Activated T-cell treated with anti-CD3 and anti-CD28 coated beads, Interleukin-2, amount 50 U/mL, for 4 hours (primary cell): ENCODE measurements around the gene RCAN2. TPM values are rescaled to one million over a fixed set of nuclear protein-coding genes. Genes with fewer than 3 reads are reported as not detected.
A peak's percentile ranks its signal among the peaks of the same experiment; 100 is the strongest.

ENCODE experiments used
- ATAC-seq, 2 donors: fragments of 200-7000 bp; cut with Tn5 transposase; one replicate each; pipeline ENCODE4 v1.10.0; 2021
- DNase-seq: peaks from one replicate; pipeline ENCODE4 v3.0.0-alpha.2; 2020
- H3K27me3 Mint-ChIP-seq: one replicate; pipeline ENCODE4 v1.8.0; 2021; ENCODE audit warnings: low read depth, mixed read lengths
- H3K36me3 Mint-ChIP-seq: one replicate; pipeline ENCODE4 v1.8.0; 2022; ENCODE audit warnings: mixed read lengths; ENCODE audit not compliant: insufficient read depth
- H3K4me1 Mint-ChIP-seq: one replicate; pipeline ENCODE4 v1.8.0; 2021; ENCODE audit warnings: low read depth, mixed read lengths
- H3K4me3 Mint-ChIP-seq: one replicate; pipeline ENCODE4 v1.8.0; 2021; ENCODE audit warnings: mild to moderate bottlenecking, moderate library complexity, mixed read lengths
- H3K9me3 Mint-ChIP-seq: one replicate; pipeline ENCODE4 v1.8.0; 2021; ENCODE audit warnings: mixed read lengths
- total RNA-seq, 3 donors: library from RNA; stranded (reverse); gene quantifications; one replicate each; pipeline ENCODE4 v1.2.1, GENCODE V29; 2021

RCAN2 gene
- total RNA-seq, 3 donors from 2014 or later, result 0.48 to 1.5 (median 1.1) TPM

DNA sequence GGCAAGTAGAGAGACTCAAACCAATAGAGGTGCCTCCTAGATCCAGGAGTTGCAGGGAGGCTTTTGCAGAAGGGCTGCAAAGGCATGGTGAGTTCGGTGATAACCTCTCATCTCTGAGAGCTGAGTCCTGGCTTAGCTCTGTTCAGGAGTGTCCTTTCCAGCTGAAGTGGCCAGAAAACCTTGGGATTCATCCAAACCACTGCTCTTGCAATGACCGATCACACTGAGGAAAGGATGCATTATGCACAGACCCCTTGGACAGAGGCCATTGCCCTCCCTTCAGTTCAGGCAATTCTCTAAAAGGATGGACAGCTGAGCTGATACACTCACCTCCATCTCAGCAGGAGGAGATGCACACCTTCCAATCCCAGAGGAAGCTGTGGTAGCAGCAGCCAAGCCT lies 161.7 kb downstream of the RCAN2 start:
- DNase-seq, result no peak
- no peak for ATAC-seq
- no peaks in the 10 kb centered on the region for H3K36me3 Mint-ChIP-seq
- H3K27me3 Mint-ChIP-seq, result peaks cover 12% of the 10 kb centered on the region
- H3K4me3 Mint-ChIP-seq, result no peak overlapping the region
- H3K4me1 Mint-ChIP-seq, result peaks cover 5% of the 10 kb centered on the region
- no peaks in the 10 kb centered on the region for H3K9me3 Mint-ChIP-seq

GRCh38 chr6:46327779-46328178 lies 163.5 kb downstream of the RCAN2 start:
- H3K9me3 Mint-ChIP-seq, result no peaks in the 10 kb centered on the region
- H3K36me3 Mint-ChIP-seq, result no peaks in the 10 kb centered on the region
- no peak for ATAC-seq

DNA sequence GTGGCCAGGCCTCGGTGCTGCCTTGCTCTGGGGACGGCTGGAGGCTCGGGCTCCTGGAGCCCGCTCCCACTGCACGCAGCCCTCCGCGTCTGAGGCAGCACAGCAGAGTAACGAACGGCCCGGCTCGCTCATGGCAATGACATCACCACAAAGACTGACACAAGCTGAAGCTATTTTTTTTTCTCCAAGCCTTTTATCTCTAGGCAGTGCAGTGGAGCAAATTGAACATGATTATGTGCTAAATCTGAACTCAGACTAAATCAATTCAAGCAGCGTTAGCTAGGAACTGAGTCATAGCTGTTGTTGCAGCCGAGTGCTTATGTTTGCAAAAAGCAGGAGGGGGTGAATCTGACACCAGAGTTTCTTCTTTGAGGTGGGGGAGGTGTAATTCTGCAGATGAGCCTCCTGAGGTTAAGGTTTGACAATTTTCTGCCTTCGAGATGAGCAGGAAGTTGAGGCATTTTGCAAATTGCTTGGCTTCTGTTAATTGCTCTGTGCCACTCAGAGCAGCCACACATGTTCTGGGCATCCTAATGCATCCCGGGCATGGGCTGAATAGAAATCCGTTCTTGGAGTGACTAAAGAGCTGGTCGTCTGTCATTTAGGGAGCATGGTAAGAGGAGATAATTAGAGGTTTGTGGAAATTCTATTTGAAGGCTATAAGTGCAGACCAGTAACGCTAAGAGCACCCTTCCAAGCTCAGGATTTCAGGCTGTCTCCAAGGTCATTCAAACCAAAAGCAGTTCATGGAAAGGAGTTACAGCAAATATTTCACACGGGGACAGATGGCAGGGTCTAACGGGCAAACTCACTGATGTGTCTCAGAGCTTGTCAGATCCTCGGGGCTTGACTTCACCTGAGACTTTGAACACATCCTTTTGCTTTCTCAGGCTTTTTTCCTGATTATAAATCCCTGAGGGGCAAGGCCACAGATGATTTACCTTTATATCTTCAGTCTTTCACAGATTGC lies 165.4 kb downstream of the RCAN2 start:
- DNase-seq, result no peak
- H3K4me3 Mint-ChIP-seq, result peak overlapping the region; percentile 37
- peaks cover 5% of the 10 kb centered on the region for H3K4me1 Mint-ChIP-seq

More at GRCh38 chr6:46327779-46328178, 163.5 kb downstream of the RCAN2 start:
- Mint-ChIP-seq H3K27me3 (peaks cover 7% of the 10 kb centered on the region), H3K4me1 (peaks cover 5% of the 10 kb centered on the region), H3K4me3 (no peak overlapping the region)
- no peak for DNase-seq

DNA sequence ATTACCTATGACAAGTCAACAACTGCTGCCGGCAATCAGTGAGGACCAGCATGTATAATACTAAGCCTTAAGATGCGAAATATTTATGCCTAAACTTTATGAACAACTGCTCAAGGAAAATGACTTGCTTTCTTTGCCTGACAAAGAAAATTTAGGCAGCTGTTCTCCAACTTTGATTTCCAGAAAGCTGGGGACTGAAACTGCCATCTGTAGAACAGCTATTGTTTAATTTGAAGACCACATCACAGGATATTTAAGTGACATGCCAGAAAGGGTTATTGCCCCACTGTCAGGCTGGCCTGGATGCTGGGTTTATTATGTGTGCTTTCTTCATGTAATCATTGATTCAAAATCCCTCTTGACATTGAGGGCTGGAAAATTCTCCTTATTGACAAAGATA lies 166.5 kb downstream of the RCAN2 start:
- Mint-ChIP-seq H3K36me3 (no peaks in the 10 kb centered on the region), H3K4me3 (no peak overlapping the region), H3K27me3 (peaks cover 9% of the 10 kb centered on the region), H3K4me1 (peaks cover 5% of the 10 kb centered on the region), H3K9me3 (no peaks in the 10 kb centered on the region)
- ATAC-seq, result no peak
- DNase-seq, result no peak

More for the DNA sequence above, 165.4 kb downstream of the RCAN2 start:
- peaks cover 11% of the 10 kb centered on the region for H3K27me3 Mint-ChIP-seq
- ATAC-seq, result peak; percentile 55 to 86
- H3K36me3 Mint-ChIP-seq, result no peaks in the 10 kb centered on the region
- H3K9me3 Mint-ChIP-seq, result no peaks in the 10 kb centered on the region

GRCh38 chr6:46323966-46324622 lies 167.2 kb downstream of the RCAN2 start:
- no peak overlapping the region for H3K4me3 Mint-ChIP-seq
- no peak for DNase-seq
- peaks cover 5% of the 10 kb centered on the region for H3K4me1 Mint-ChIP-seq
- H3K27me3 Mint-ChIP-seq, result peaks cover 8% of the 10 kb centered on the region
- no peak for ATAC-seq
- no peaks in the 10 kb centered on the region for H3K36me3 Mint-ChIP-seq
- H3K9me3 Mint-ChIP-seq, result no peaks in the 10 kb centered on the region

DNA sequence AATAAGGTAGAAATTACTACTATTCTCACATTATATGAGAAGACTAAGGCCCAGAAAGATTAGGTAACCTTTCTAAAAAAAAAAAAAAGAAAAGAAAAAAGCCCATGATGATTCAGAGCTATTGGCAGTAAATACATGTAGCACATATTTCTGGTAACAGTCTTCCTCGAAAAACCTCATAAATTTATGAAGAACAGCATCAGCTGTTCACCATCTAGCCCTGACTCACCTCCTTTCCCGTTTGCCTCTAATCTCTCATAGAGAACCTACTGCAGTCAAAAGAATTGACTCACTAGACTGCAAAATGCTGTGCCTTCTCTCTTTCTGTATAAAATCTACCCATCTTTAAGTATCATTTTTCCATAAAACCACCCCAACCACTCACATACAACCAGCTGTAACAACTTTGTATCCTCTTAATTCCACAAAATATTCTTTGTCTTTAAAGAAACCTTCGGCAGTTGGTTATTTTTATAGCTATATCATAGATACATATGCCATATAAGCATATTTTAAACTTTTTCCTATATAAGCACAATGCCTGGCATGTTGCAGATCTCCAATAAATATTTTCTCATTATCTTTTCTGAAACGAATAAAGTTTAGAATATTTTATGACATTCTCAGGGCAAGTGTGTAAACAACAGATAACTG lies 167.8 kb downstream of the RCAN2 start:
- Mint-ChIP-seq H3K4me1 (peaks cover 5% of the 10 kb centered on the region), H3K9me3 (no peaks in the 10 kb centered on the region), H3K36me3 (no peaks in the 10 kb centered on the region), H3K4me3 (no peak overlapping the region), H3K27me3 (peaks cover 6% of the 10 kb centered on the region)
- ATAC-seq (peak; percentile 43 to 46), DNase-seq (no peak)

- H3K27me3 Mint-ChIP-seq, result peaks cover 6% of the 10 kb centered on the region
- no peak overlapping the region for H3K4me3 Mint-ChIP-seq
- no peak for DNase-seq
- no peaks in the 10 kb centered on the region for H3K4me1 Mint-ChIP-seq
- no peaks in the 10 kb centered on the region for H3K36me3 Mint-ChIP-seq
- no peaks in the 10 kb centered on the region for H3K9me3 Mint-ChIP-seq
- no peak for ATAC-seq
These were observed 170.7 kb downstream of the RCAN2 start for GRCh38 chr6:46320505-46320904.

- Mint-ChIP-seq H3K4me1 (peaks cover 2% of the 10 kb centered on the region), H3K36me3 (no peaks in the 10 kb centered on the region), H3K9me3 (no peaks in the 10 kb centered on the region), H3K4me3 (no peak overlapping the region), H3K27me3 (peaks cover 4% of the 10 kb centered on the region)
- no peak for DNase-seq
- ATAC-seq, result no peak
These were observed 175.7 kb downstream of the RCAN2 start for GRCh38 chr6:46315589-46315988.

- Mint-ChIP-seq H3K36me3 (no peaks in the 10 kb centered on the region), H3K4me1 (peaks cover 2% of the 10 kb centered on the region), H3K27me3 (peaks cover 4% of the 10 kb centered on the region), H3K4me3 (no peak overlapping the region), H3K9me3 (no peaks in the 10 kb centered on the region)
- DNase-seq, result no peak
- no peak for ATAC-seq
These were observed 178.6 kb downstream of the RCAN2 start for GRCh38 chr6:46312654-46313053.

- no peak overlapping the region for H3K4me3 Mint-ChIP-seq
- H3K9me3 Mint-ChIP-seq, result no peaks in the 10 kb centered on the region
- ATAC-seq (no peak), DNase-seq (no peak)
- H3K27me3 Mint-ChIP-seq, result peaks cover 4% of the 10 kb centered on the region
- no peaks in the 10 kb centered on the region for H3K36me3 Mint-ChIP-seq
- H3K4me1 Mint-ChIP-seq, result peaks cover under 1% of the 10 kb centered on the region
These were observed 181.1 kb downstream of the RCAN2 start for GRCh38 chr6:46310196-46310595.

DNA sequence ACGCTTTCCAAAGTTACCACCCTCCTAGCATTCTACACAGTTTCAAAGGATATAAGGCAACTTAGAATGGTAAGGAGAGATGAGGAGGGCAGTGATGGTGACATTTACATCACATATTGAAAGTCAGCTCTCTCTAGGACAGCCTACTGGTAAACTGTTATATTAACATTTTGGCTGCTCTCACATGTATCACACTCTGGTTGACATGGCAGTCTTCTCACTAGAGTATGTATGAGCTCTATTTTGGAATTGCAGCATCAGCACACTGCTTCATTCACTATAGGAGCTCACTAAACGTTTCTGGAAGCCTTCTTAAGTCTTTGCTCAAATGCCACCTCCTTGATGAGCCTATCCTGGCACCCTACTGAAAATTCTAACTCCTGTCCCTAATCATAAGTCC lies 184.8 kb downstream of the RCAN2 start:
- Mint-ChIP-seq H3K4me3 (no peak overlapping the region), H3K9me3 (peaks cover 5% of the 10 kb centered on the region), H3K36me3 (no peaks in the 10 kb centered on the region), H3K4me1 (no peaks in the 10 kb centered on the region), H3K27me3 (peaks cover 4% of the 10 kb centered on the region)
- DNase-seq (no peak), ATAC-seq (no peak)

DNA sequence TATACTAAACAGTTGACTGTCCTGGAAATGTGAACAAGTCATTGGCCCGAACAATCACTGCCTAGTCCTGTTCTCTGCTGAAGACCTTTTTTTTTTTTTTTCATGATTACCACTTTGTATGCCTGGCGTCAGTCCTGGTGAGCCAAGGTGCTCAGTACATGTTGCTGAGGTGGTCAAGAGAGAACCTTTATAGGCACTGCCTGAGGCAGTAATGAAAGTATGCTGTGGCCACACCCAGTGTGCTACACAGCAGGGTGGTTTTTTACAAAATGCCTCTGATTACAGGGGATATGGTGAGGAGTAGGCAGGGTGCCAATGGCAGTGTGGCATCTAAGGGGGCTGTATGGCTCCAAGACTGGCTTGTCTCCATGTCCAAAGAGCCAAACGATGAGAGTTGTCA lies 185.4 kb downstream of the RCAN2 start:
- DNase-seq (no peak), ATAC-seq (no peak)
- Mint-ChIP-seq H3K27me3 (no peaks in the 10 kb centered on the region), H3K4me3 (no peak overlapping the region), H3K9me3 (peaks cover 5% of the 10 kb centered on the region), H3K36me3 (no peaks in the 10 kb centered on the region), H3K4me1 (no peaks in the 10 kb centered on the region)

- Mint-ChIP-seq H3K9me3 (peaks cover 5% of the 10 kb centered on the region), H3K27me3 (no peaks in the 10 kb centered on the region), H3K36me3 (no peaks in the 10 kb centered on the region), H3K4me1 (no peaks in the 10 kb centered on the region), H3K4me3 (no peak overlapping the region)
- DNase-seq, result no peak
- no peak for ATAC-seq
These were observed 186.0 kb downstream of the RCAN2 start for GRCh38 chr6:46305236-46305635.

DNA sequence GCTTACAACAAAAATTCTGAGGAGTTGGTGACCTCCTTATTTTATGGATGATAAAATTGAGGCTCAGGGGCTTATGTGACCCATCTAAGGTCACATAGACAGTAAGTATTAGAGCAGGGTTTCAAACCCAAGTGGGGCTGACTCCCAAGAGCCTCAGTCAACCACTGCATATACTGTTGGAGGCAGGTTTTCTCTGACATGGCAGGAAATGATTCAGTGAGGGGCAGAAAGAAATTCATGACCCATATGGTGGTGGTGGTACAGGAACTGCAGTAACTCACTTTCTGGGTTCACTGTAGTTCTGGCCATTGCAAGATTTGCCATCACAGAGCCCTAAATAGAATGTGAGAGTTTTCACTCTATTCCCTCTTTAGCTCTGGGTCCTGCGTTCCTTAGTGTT lies 188.4 kb downstream of the RCAN2 start:
- DNase-seq (no peak), ATAC-seq (no peak)
- no peaks in the 10 kb centered on the region for H3K4me1 Mint-ChIP-seq
- H3K36me3 Mint-ChIP-seq, result no peaks in the 10 kb centered on the region
- H3K4me3 Mint-ChIP-seq, result no peak overlapping the region
- peaks cover 5% of the 10 kb centered on the region for H3K9me3 Mint-ChIP-seq
- no peaks in the 10 kb centered on the region for H3K27me3 Mint-ChIP-seq
